Activated T-cell treated with anti-CD3 and anti-CD28 coated beads, Interleukin-2, amount 50 U/mL, for 72 hours (primary cell): ENCODE results near the gene CSNK1G2. TPM values are rescaled to one million over a fixed set of nuclear protein-coding genes. Genes with fewer than 3 reads are reported as not detected.

Experiments
- ATAC-seq, 2 donors: fragments of 150-1000 bp; cut with Tn5 transposase; replicated peaks in 1 of 2; 2 replicates each; pipeline ENCODE4 v1.10.0; 2021; ENCODE audit warnings: moderate library complexity in 2 of 2, mild to moderate bottlenecking in 1 of 2
- DNase-seq, 2 donors: peaks; one replicate each; pipeline ENCODE4 v3.0.0; 2021 to 2022; ENCODE audit warnings: mixed read lengths in 1 of 2
- H3K27ac Mint-ChIP-seq: one replicate; pipeline ENCODE4 v1.8.0; 2022; ENCODE audit warnings: mild to moderate bottlenecking, moderate library complexity, mixed read lengths
- H3K27me3 Mint-ChIP-seq: one replicate; pipeline ENCODE4 v1.8.0; 2022; ENCODE audit warnings: low read depth, mixed read lengths
- H3K36me3 Mint-ChIP-seq, 2 donors: one replicate each; pipeline ENCODE4 v1.8.0; 2022; ENCODE audit warnings: mixed read lengths in 2 of 2, mild to moderate bottlenecking in 1 of 2; ENCODE audit not compliant: insufficient read depth in 2 of 2
- H3K4me1 Mint-ChIP-seq: one replicate; pipeline ENCODE4 v1.8.0; 2022; ENCODE audit warnings: low read depth, mixed read lengths
- H3K4me3 Mint-ChIP-seq, 2 donors: one replicate each; pipeline ENCODE4 v1.8.0; 2022; ENCODE audit warnings: mild to moderate bottlenecking in 2 of 2, mixed read lengths in 2 of 2, moderate library complexity in 2 of 2
- H3K9me3 Mint-ChIP-seq, 2 donors: one replicate each; pipeline ENCODE4 v1.8.0; 2022; ENCODE audit warnings: mixed read lengths in 2 of 2
- total RNA-seq, 2 donors: library from RNA; stranded (reverse); gene quantifications; one replicate each; pipeline ENCODE4 v1.2.3, GENCODE V29; 2022

The CSNK1G2 gene
- total RNA-seq, 2 donors from 2014 or later, result 63.7 to 66.5 TPM

- no peak overlapping the region for H3K4me3 Mint-ChIP-seq
- H3K27ac Mint-ChIP-seq, result no peak overlapping the region
- no peak for ATAC-seq
- H3K36me3 Mint-ChIP-seq, result peaks cover 0 to 2% of the 10 kb centered on the region in 2 donors
- DNase-seq, result no peak
- no peaks in the 10 kb centered on the region for H3K27me3 Mint-ChIP-seq
- no peaks in the 10 kb centered on the region for H3K9me3 Mint-ChIP-seq
- H3K4me1 Mint-ChIP-seq, result peaks cover 9% of the 10 kb centered on the region
These were observed 77.8 kb downstream of the CSNK1G2 start for GRCh38 chr19:2018752-2019151.

GRCh38 chr19:2021453-2022140 is 80.6 kb downstream of the CSNK1G2 start:
- H3K27me3 Mint-ChIP-seq, result no peaks in the 10 kb centered on the region

GRCh38 chr19:2022289-2022688 is 81.3 kb downstream of the CSNK1G2 start:
- peaks cover 2 to 3% of the 10 kb centered on the region in 2 donors for H3K36me3 Mint-ChIP-seq
- ATAC-seq, result no peak
- no peaks in the 10 kb centered on the region for H3K4me1 Mint-ChIP-seq
- H3K4me3 Mint-ChIP-seq, result no peak overlapping the region
- no peaks in the 10 kb centered on the region for H3K27me3 Mint-ChIP-seq
- DNase-seq, result no peak
- H3K27ac Mint-ChIP-seq, result no peak overlapping the region
- no peaks in the 10 kb centered on the region for H3K9me3 Mint-ChIP-seq

More at GRCh38 chr19:2021453-2022140, 80.6 kb downstream of the CSNK1G2 start:
- ATAC-seq, result no peak
- no peaks in the 10 kb centered on the region for H3K9me3 Mint-ChIP-seq
- no peak for DNase-seq
- H3K27ac Mint-ChIP-seq, result no peak overlapping the region
- H3K4me3 Mint-ChIP-seq, result no peak overlapping the region
- H3K4me1 Mint-ChIP-seq, result no peaks in the 10 kb centered on the region
- peaks cover 2 to 3% of the 10 kb centered on the region in 2 donors for H3K36me3 Mint-ChIP-seq

GRCh38 chr19:2026770-2027169 is 85.8 kb downstream of the CSNK1G2 start:
- Mint-ChIP-seq H3K4me1 (peaks cover 1% of the 10 kb centered on the region), H3K4me3 (no peak overlapping the region), H3K27me3 (no peaks in the 10 kb centered on the region), H3K27ac (no peak overlapping the region), H3K9me3 (no peaks in the 10 kb centered on the region), H3K36me3 (peaks cover 2 to 3% of the 10 kb centered on the region in 2 donors)
- DNase-seq (no peak), ATAC-seq (no peak)

GRCh38 chr19:2027361-2027760 is 86.4 kb downstream of the CSNK1G2 start:
- Mint-ChIP-seq H3K4me3 (no peak overlapping the region), H3K4me1 (peaks cover 7% of the 10 kb centered on the region), H3K27me3 (no peaks in the 10 kb centered on the region), H3K27ac (no peak overlapping the region), H3K9me3 (no peaks in the 10 kb centered on the region), H3K36me3 (peaks cover 2 to 3% of the 10 kb centered on the region in 2 donors)
- ATAC-seq (no peak), DNase-seq (no peak)

Other genes with a start within 250 kb of the CSNK1G2 start
- gene ONECUT3, start 187.7 kb upstream of the CSNK1G2 start, total RNA-seq, result not detected
- 10 to 100 TPM; 12.1 to 12.8 TPM for gene ATP8B3, start 128.9 kb upstream of the CSNK1G2 start, total RNA-seq
- gene REXO1, start 92.7 kb upstream of the CSNK1G2 start, total RNA-seq, result 10 to 100 TPM; 41.4 to 46.5 TPM
- 10 to 100 TPM; 26.4 to 27.5 TPM for gene KLF16, start 77.6 kb upstream of the CSNK1G2 start, total RNA-seq
- 10 to 100 TPM; 84.2 to 92.1 TPM for gene ABHD17A, start 55.7 kb upstream of the CSNK1G2 start, total RNA-seq
- gene ADAT3, start 35.8 kb upstream of the CSNK1G2 start, total RNA-seq, result 1 to 10 TPM; 4.2 to 4.5 TPM
- 10 to 100 TPM; 36.5 to 42.6 TPM for gene SCAMP4, start 35.8 kb upstream of the CSNK1G2 start, total RNA-seq
- 10 to 100 TPM; 48.7 to 56.2 TPM for gene BTBD2, start 74.5 kb downstream of the CSNK1G2 start, total RNA-seq
- gene MKNK2, start 110.1 kb downstream of the CSNK1G2 start, total RNA-seq, result 100 to 1,000 TPM; 120 to 121 TPM
- gene MOB3A, start 155.2 kb downstream of the CSNK1G2 start, total RNA-seq, result 100 to 1,000 TPM; 129 to 134 TPM
- 10 to 100 TPM; 28.5 to 36.9 TPM for gene IZUMO4, start 155.7 kb downstream of the CSNK1G2 start, total RNA-seq
- 100 to 1,000 TPM; 111 to 114 TPM for gene AP3D1, start 210.4 kb downstream of the CSNK1G2 start, total RNA-seq
- gene DOT1L, start 222.8 kb downstream of the CSNK1G2 start, total RNA-seq, result 10 to 100 TPM; 50.4 to 55.4 TPM